Measurements from ENCODE around the gene MFSD6. TPM values are rescaled to one million over a fixed set of nuclear protein-coding genes. Genes with fewer than 3 reads are reported as not detected.

Gene MFSD6
- polyA plus RNA-seq, 3 donors, result 8.8 to 15.7 (median 12.9) TPM

GRCh38 chr2:190460487-190460886, 52.3 kb downstream of the MFSD6 start:
- Mint-ChIP-seq H3K27ac (no peak overlapping the region), H3K27me3 (ENCODE audit: low read depth in 3 of 3) (no peaks in the 10 kb centered on the region), H3K4me3 (no peak overlapping the region), H3K9me3 (peaks cover 0 to 2% (median 0%) of the 10 kb centered on the region in 7 donors), H3K36me3 (peaks cover 27 to 29% of the 10 kb centered on the region in 2 donors), H3K4me1 (peaks cover 14% of the 10 kb centered on the region)
- Histone ChIP-seq H4K20me1 (ENCODE audit: insufficient read depth, low read length) (peaks cover 38% of the 10 kb centered on the region), H3K4me2 (replicated peaks; ENCODE audit: extremely low read depth, low read length, poor library complexity, severe bottlenecking) (no peak overlapping the region), H3K27me3 (ENCODE audit: control insufficient read depth in 2 of 2, insufficient read depth in 2 of 2, low read length in 2 of 2) (no peaks in the 10 kb centered on the region), H3K36me3 (replicated peaks in 1 of 2; ENCODE audit: control insufficient read depth in 1 of 2, insufficient read depth in 2 of 2, low read length in 2 of 2) (peaks cover 0 to 26% of the 10 kb centered on the region in 2 donors), H3K4me3 (replicated peaks in 1 of 3; ENCODE audit: low read depth in 2 of 3, low read length in 3 of 3) (no peak overlapping the region), H3K79me2 (ENCODE audit: insufficient read depth, low read length) (peaks cover 11% of the 10 kb centered on the region), H3K27ac (ENCODE audit: low read depth in 1 of 2, low read length in 2 of 2) (no peak overlapping the region), H3K4me1 (ENCODE audit: control insufficient read depth in 1 of 2, insufficient read depth in 2 of 2, low read length in 2 of 2) (no peaks in the 10 kb centered on the region), H3K9me3 (replicated peaks in 1 of 2; ENCODE audit: control insufficient read depth in 1 of 2, insufficient read depth in 1 of 2, low read length in 2 of 2) (no peaks in the 10 kb centered on the region), H2AFZ (ENCODE audit: insufficient read depth, low read depth, low read length, poor library complexity, severe bottlenecking) (no peak overlapping the region), H3K9ac (ENCODE audit: insufficient read depth, low read length, poor library complexity, severe bottlenecking) (no peak overlapping the region)
- WGBS (ENCODE audit: insufficient coverage), result 100% methylated on average over 1 of the region's 5 CpGs
- intact Hi-C loops (cut with micrococcal nuclease), result no loop called here
- no peak for DNase-seq
- TF ChIP-seq CTCF (IDR thresholded peaks at IDR 0.05), result no peak

DNA sequence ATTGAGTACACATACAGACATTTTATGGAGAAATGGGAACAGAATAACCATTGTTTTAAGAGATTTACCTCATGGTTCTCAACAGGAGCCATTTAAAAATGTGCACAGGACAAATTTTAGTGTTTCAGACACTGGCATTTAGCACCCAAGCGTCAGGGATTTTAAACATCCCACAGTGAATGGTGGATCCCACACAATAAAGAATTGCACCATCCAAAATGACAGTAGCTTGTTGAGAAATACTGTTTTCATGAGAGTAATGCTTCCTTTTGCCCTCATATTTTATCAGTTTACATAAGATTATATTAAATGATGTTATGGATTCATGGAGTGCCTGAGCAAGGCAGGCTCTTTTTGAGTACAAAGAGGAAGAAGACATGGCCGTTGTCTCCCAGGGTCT, 54.0 kb downstream of the MFSD6 start:
- Histone ChIP-seq H3K4me2 (replicated peaks; ENCODE audit: extremely low read depth, low read length, poor library complexity, severe bottlenecking) (no peak overlapping the region), H3K9me3 (replicated peaks in 1 of 2; ENCODE audit: control insufficient read depth in 1 of 2, insufficient read depth in 1 of 2, low read length in 2 of 2) (no peaks in the 10 kb centered on the region), H3K27ac (ENCODE audit: low read depth in 1 of 2, low read length in 2 of 2) (no peak overlapping the region), H4K20me1 (ENCODE audit: insufficient read depth, low read length) (peaks cover 37% of the 10 kb centered on the region), H3K36me3 (replicated peaks in 1 of 2; ENCODE audit: control insufficient read depth in 1 of 2, insufficient read depth in 2 of 2, low read length in 2 of 2) (peaks cover 0 to 25% of the 10 kb centered on the region in 2 donors), H3K4me3 (replicated peaks in 1 of 3; ENCODE audit: low read depth in 2 of 3, low read length in 3 of 3) (no peak overlapping the region), H2AFZ (ENCODE audit: insufficient read depth, low read depth, low read length, poor library complexity, severe bottlenecking) (no peak overlapping the region), H3K4me1 (ENCODE audit: control insufficient read depth in 1 of 2, insufficient read depth in 2 of 2, low read length in 2 of 2) (no peaks in the 10 kb centered on the region), H3K79me2 (ENCODE audit: insufficient read depth, low read length) (peaks cover 7% of the 10 kb centered on the region), H3K9ac (ENCODE audit: insufficient read depth, low read length, poor library complexity, severe bottlenecking) (no peak overlapping the region), H3K27me3 (ENCODE audit: control insufficient read depth in 2 of 2, insufficient read depth in 2 of 2, low read length in 2 of 2) (no peaks in the 10 kb centered on the region)
- WGBS (ENCODE audit: insufficient coverage), result 83% methylated on average over 1 of the region's 2 CpGs
- no peak overlapping the region for H3K4me3 Mint-ChIP-seq
- intact Hi-C loops (cut with micrococcal nuclease), result no loop called here
- peaks cover 0 to 2% (median 0%) of the 10 kb centered on the region in 7 donors for H3K9me3 Mint-ChIP-seq
- peaks cover 12% of the 10 kb centered on the region for H3K4me1 Mint-ChIP-seq
- H3K27ac Mint-ChIP-seq, result peak overlapping the region in 1 of 7 donors; percentile 37
- no peak for DNase-seq
- H3K36me3 Mint-ChIP-seq, result peaks cover 13 to 23% of the 10 kb centered on the region in 2 donors
- H3K27me3 Mint-ChIP-seq (ENCODE audit: low read depth in 3 of 3), result no peaks in the 10 kb centered on the region
- TF ChIP-seq CTCF (IDR thresholded peaks at IDR 0.05), result no peak
